Mucosa of rectum (tissue), 2 donors: ENCODE data around the gene EMC10.

Source experiments
- H3K27ac ChIP-seq, 2 donors: one replicate each; pipeline ENCODE4 v1.7.0; 2013; ENCODE audit warnings: inconsistent platforms in 2 of 2, low read depth in 2 of 2, low read length in 2 of 2
- H3K27me3 ChIP-seq, 2 donors: one replicate each; pipeline ENCODE4 v1.7.0; 2013; ENCODE audit warnings: low read length in 2 of 2; ENCODE audit not compliant: control insufficient read depth in 2 of 2, insufficient read depth in 2 of 2
- H3K36me3 ChIP-seq, 2 donors: one replicate each; pipeline ENCODE4 v1.7.0; 2013; ENCODE audit warnings: low read length in 2 of 2; ENCODE audit not compliant: control insufficient read depth in 2 of 2, insufficient read depth in 2 of 2
- H3K4me1 ChIP-seq, 2 donors: one replicate each; pipeline ENCODE4 v1.7.0; 2013; ENCODE audit warnings: low read length in 2 of 2, mild to moderate bottlenecking in 1 of 2; ENCODE audit not compliant: control insufficient read depth in 2 of 2, insufficient read depth in 2 of 2
- H3K4me3 ChIP-seq, 2 donors: one replicate each; pipeline ENCODE4 v1.7.0; 2013; ENCODE audit warnings: low read length in 2 of 2
- H3K9ac ChIP-seq, 2 donors: one replicate each; pipeline ENCODE4 v1.7.0; 2013; ENCODE audit warnings: low read length in 2 of 2, low read depth in 1 of 2, mild to moderate bottlenecking in 1 of 2
- H3K9me3 ChIP-seq, 2 donors: one replicate each; pipeline ENCODE4 v1.7.0; 2013; ENCODE audit warnings: low read length in 2 of 2; ENCODE audit not compliant: control insufficient read depth in 2 of 2
- donor health status: healthy.
- donor health status: Normal muscosa, but diverticular disease.

EMC10 gene

GRCh38 chr19:50476224-50476906 lies at the start of gene EMC10, which contains the start of gene GARIN5A:
Gene EMC10 (plus strand): TSS chr19:50476507. CDS start chr19:50476545, 38 bp downstream.
Gene GARIN5A (minus strand): TSS chr19:50476848. CDS start chr19:50476388, 460 bp downstream.
- Histone ChIP-seq H3K9me3 (no peaks in the 10 kb centered on the region), H3K27ac (peak within 1 kb of the TSS; percentile 85 to 92), H3K9ac (peak within 1 kb of the TSS; percentile 92 to 94), H3K4me1 (peaks cover 10 to 14% of the 10 kb centered on the region in 2 donors), H3K27me3 (no peaks in the 10 kb centered on the region), H3K36me3 (peaks cover 25% of the 10 kb centered on the region in 2 donors), H3K4me3 (peak within 1 kb of the TSS; percentile 92 to 95)

DNA sequence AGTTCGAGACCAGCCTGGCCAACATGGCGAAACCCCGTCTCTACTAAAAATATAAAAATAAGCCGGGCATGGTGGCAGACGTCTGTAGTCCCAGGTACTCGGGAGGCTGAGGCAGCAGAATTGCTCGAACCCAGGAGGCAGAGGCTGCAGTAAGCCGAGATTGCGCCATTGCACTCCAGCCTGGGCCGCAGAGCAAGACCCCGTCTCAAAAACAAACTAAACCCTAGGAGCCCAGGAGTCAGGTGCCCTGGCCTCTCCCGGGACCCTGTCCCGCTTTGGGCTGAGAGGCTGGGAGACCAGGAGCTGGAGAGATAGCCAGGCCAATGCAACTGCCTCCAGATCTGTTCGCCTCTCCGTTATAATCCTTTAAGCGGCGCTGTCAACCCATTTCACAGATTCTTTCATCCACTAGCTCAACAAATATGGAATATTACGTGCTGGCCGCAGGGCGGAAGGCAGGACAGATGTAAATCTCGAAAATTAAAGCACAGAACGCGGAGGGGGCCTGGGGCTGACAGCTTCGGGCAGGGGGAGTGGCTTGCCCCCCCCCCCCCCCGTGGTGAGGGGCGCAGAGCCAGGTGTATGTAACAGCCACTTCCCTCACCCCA lies 48.9 kb upstream of the EMC10 start:
- H3K27me3 ChIP-seq = peaks cover 5 to 8% of the 10 kb centered on the region in 2 donors
- H3K27ac ChIP-seq = peak overlapping the region; percentile 32 to 35
- peak overlapping the region in 1 of 2 donors; percentile 33 for H3K9ac ChIP-seq

GRCh38 chr19:50427997-50428425 lies 48.3 kb upstream of the EMC10 start:
- H3K4me1 ChIP-seq = peaks cover 6 to 12% of the 10 kb centered on the region in 2 donors
- peak overlapping the region; percentile 35 to 56 for H3K27ac ChIP-seq
- no peaks in the 10 kb centered on the region for H3K9me3 ChIP-seq
- H3K27me3 ChIP-seq = peaks cover 8 to 11% of the 10 kb centered on the region in 2 donors
- H3K4me3 ChIP-seq = peak overlapping the region in 1 of 2 donors; percentile 35
- H3K36me3 ChIP-seq = peaks cover 0 to 2% of the 10 kb centered on the region in 2 donors
- peak overlapping the region; percentile 17 to 33 for H3K9ac ChIP-seq

More for the DNA sequence above, 48.9 kb upstream of the EMC10 start:
- Histone ChIP-seq H3K36me3 (peaks cover 0 to 2% of the 10 kb centered on the region in 2 donors), H3K9me3 (no peaks in the 10 kb centered on the region), H3K4me1 (peaks cover 6 to 11% of the 10 kb centered on the region in 2 donors), H3K4me3 (peak overlapping the region in 1 of 2 donors; percentile 35)

DNA sequence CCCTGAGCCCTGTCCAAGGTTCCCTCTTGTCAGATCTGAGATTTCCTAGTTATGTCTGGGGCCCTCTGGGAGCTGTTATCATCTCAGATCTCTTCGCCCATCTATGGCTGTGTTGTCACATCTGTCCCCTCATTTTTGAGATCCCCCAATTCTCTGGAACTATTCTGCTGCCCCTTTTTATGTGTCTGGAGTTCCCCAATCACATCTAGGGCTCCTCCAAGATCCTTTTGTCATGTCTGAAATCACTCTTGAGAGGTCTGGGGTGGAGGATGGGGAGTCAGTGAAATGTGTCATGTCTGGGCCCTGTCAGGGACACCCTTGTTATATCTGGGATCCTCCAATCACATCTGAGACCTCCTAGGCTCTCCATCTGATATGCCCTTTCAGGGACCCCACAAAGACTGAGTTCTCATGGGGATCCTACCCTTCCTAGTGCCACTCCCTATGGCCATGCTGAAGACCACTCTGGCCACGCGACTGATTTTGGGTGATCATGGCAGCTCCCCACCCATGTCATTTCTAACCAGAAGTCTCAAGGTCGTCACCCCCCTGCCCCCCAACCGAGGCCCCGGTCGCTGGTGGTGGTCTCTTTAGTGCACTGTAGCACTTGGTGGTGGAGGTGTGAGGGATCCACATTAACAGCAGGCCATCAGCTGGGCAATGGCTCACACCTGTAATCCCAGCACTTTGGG lies 47.4 kb upstream of the EMC10 start:
- Histone ChIP-seq H3K9ac (no peak overlapping the region), H3K4me3 (no peak overlapping the region), H3K4me1 (peaks cover 6 to 12% of the 10 kb centered on the region in 2 donors), H3K9me3 (no peaks in the 10 kb centered on the region), H3K27ac (no peak overlapping the region), H3K27me3 (peaks cover 10 to 11% of the 10 kb centered on the region in 2 donors), H3K36me3 (peaks cover 0 to 2% of the 10 kb centered on the region in 2 donors)

DNA sequence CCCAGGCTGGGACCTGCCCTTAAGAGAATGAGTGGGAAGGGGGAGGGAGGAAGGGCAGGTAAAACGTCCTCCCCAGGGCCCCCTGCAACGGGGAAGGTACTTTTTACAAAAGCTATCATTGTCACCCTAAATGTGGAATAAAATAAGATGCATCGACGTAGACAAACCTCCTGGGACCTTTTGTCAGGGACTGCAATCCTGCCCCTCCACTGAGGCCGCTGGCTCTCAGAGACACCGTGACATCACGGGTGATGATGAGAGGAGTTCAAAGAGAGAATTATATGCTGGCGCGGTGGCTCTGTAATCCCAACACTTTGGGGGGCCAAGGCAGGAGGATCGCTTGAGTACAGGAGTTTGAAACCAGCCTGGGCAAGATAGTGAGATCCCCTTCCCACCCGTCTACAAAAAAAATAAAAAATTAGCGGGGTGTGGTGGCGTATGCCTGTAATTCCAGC lies 45.4 kb upstream of the EMC10 start:
- Histone ChIP-seq H3K9me3 (no peaks in the 10 kb centered on the region), H3K4me1 (peaks cover 6 to 12% of the 10 kb centered on the region in 2 donors), H3K36me3 (no peaks in the 10 kb centered on the region), H3K9ac (peak overlapping the region; percentile 44 to 71), H3K27me3 (peaks cover 11 to 12% of the 10 kb centered on the region in 2 donors), H3K27ac (peak overlapping the region; percentile 50 to 67), H3K4me3 (peak overlapping the region; percentile 84 to 88)

DNA sequence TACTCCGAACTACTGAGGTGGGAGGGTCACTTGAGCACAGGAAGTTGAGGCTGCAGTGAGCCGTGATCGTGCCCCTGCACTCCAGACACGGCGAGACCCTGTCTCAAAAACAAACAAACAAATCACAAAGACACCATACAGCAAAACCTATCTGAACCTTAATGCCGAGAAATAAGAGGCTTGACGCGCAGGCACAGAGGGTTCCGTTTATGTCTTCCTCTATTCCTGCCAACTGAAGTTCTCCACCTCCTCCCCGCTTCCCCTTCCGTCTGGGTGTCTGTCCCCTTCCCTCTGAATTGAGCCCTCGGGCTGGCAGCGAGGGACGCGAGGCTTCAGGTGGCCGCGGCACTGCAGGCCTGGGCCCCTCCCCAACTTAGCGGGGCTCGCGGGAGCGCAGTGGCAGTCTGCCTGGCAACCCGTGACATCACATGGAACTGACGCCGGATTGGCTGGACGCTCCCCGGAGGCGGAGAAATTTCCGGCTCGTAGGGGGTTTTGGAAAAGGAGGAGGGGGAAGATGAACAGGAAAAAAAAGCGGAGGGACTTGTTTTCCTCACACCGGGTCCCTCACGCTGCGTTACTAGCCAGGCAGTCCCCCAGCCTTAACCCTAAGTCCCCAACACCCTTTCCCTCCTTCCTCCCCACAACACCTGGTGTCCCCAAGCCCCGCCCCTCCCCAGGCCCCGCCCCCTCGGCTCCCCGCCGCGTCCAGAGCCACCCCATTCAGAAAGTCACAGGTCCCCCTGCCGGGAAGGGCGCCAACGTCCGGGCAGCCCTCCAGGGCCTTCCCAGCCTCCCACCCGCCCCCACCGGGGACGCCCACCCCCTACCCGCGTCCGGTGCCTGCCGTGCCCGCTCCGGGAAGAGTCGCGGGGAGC lies 44.7 kb upstream of the EMC10 start:
- Histone ChIP-seq H3K27ac (peak overlapping the region; percentile 50 to 67), H3K36me3 (no peaks in the 10 kb centered on the region), H3K9ac (peak overlapping the region; percentile 48 to 71), H3K27me3 (peaks cover 11 to 12% of the 10 kb centered on the region in 2 donors), H3K9me3 (no peaks in the 10 kb centered on the region), H3K4me3 (peak overlapping the region; percentile 84 to 88), H3K4me1 (peaks cover 6 to 12% of the 10 kb centered on the region in 2 donors)

GRCh38 chr19:50432221-50433028 lies 43.9 kb upstream of the EMC10 start, which contains the start of gene MYBPC2:
Gene MYBPC2 (plus strand): TSS chr19:50432892. CDS start chr19:50432954, 62 bp downstream.
- Histone ChIP-seq H3K27ac (peak within 1 kb of the TSS; percentile 50 to 67), H3K4me3 (peak within 1 kb of the TSS; percentile 84 to 88), H3K9me3 (no peaks in the 10 kb centered on the region), H3K9ac (peak within 1 kb of the TSS; percentile 41 to 48), H3K36me3 (no peaks in the 10 kb centered on the region), H3K27me3 (peaks cover 11 to 12% of the 10 kb centered on the region in 2 donors), H3K4me1 (peaks cover 6 to 12% of the 10 kb centered on the region in 2 donors)

- Histone ChIP-seq H3K4me3 (no peak overlapping the region), H3K27ac (no peak overlapping the region), H3K4me1 (peaks cover 2 to 9% of the 10 kb centered on the region in 2 donors), H3K27me3 (peaks cover 11 to 12% of the 10 kb centered on the region in 2 donors), H3K9ac (no peak overlapping the region), H3K9me3 (no peaks in the 10 kb centered on the region), H3K36me3 (no peaks in the 10 kb centered on the region)
Observed at GRCh38 chr19:50433201-50434180, 42.8 kb upstream of the EMC10 start.
